ENCODE data around the gene JARID2. TPM values are rescaled to one million over a fixed set of nuclear protein-coding genes. Genes with fewer than 3 reads are reported as not detected.
A peak's percentile ranks its signal among the peaks of the same experiment; 100 is the strongest.

Gene JARID2
- total RNA-seq, 2 experiments from 2014 or later: 25.4 to 25.5 TPM

- TF ChIP-seq, protein P1, sequence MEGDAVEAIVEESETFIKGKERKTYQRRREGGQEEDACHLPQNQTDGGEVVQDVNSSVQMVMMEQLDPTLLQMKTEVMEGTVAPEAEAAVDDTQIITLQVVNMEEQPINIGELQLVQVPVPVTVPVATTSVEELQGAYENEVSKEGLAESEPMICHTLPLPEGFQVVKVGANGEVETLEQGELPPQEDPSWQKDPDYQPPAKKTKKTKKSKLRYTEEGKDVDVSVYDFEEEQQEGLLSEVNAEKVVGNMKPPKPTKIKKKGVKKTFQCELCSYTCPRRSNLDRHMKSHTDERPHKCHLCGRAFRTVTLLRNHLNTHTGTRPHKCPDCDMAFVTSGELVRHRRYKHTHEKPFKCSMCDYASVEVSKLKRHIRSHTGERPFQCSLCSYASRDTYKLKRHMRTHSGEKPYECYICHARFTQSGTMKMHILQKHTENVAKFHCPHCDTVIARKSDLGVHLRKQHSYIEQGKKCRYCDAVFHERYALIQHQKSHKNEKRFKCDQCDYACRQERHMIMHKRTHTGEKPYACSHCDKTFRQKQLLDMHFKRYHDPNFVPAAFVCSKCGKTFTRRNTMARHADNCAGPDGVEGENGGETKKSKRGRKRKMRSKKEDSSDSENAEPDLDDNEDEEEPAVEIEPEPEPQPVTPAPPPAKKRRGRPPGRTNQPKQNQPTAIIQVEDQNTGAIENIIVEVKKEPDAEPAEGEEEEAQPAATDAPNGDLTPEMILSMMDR (IDR thresholded peaks at IDR 0.05): no peak
- Mint-ChIP-seq H3K27me3 (no peaks in the 10 kb centered on the region), H3K36me3 (ENCODE audit: low read depth) (peaks cover 11% of the 10 kb centered on the region), H3K9me3 (no peaks in the 10 kb centered on the region), H3K4me1 (ENCODE audit: low read depth) (peaks cover 77% of the 10 kb centered on the region), H3K4me3 (no peak overlapping the region), H3K27ac (peak overlapping the region; percentile 1)
- ChIA-PET POLR2A (interaction anchor here (0.9 kb wide), 1 partner anchor 9 kb away, joined by 4 read pairs; no protein-coding TSS in a partner anchor), CTCF (interaction anchor here (1.2 kb wide), 1 partner anchor 12 kb away, joined by 4 read pairs; no protein-coding TSS in a partner anchor)
- ATAC-seq (no peak), DNase-seq (no peak)
- intact Hi-C loops (cut with micrococcal nuclease): no loop called here
Measured at GRCh38 chr6:15384901-15385300, 139.0 kb downstream of the JARID2 start.

DNA sequence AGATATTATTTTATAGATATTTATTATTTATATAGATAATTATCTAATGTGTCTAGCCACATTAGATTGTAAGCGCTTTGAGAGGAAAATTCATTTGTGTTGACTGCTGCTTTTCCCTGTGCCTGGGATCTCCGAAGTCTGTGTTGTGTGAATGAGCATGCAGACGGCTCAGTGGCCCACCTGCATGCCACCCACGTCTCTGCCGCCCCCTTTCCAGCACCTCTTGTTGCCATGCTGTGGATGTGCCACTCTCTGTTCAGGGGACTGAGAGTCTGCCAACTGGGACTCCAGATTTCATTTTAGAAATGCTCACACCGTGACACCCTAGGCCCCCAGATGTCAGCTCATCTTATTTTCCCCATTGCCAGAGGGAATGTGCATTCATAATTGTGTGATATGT is 139.7 kb downstream of the JARID2 start:
- TF ChIP-seq, protein P1 (IDR thresholded peaks at IDR 0.05): no peak
- H3K27me3 Mint-ChIP-seq: no peaks in the 10 kb centered on the region
- DNase-seq (no peak), ATAC-seq (no peak)
- H3K4me1 Mint-ChIP-seq (ENCODE audit: low read depth): peaks cover 79% of the 10 kb centered on the region
- H3K4me3 Mint-ChIP-seq: no peak overlapping the region
- POLR2A ChIA-PET: no interaction called here
- intact Hi-C loops (cut with micrococcal nuclease): no loop called here
- peaks cover 10% of the 10 kb centered on the region for H3K36me3 Mint-ChIP-seq (ENCODE audit: low read depth)
- CTCF ChIA-PET: no interaction called here
- no peaks in the 10 kb centered on the region for H3K9me3 Mint-ChIP-seq
- no peak overlapping the region for H3K27ac Mint-ChIP-seq

- intact Hi-C loops (cut with micrococcal nuclease): no loop called here
- ATAC-seq (no peak), DNase-seq (no peak)
- Mint-ChIP-seq H3K4me3 (no peak overlapping the region), H3K9me3 (no peaks in the 10 kb centered on the region), H3K27me3 (no peaks in the 10 kb centered on the region), H3K4me1 (ENCODE audit: low read depth) (peaks cover 75% of the 10 kb centered on the region), H3K27ac (peak overlapping the region; percentile 62), H3K36me3 (ENCODE audit: low read depth) (peaks cover 7% of the 10 kb centered on the region)
- CTCF ChIA-PET: interaction anchor here (0.6 to 1.5 kb wide), 2 partner anchors 58 to 1395 kb away, joined by 5 to 6 read pairs; no protein-coding TSS in a partner anchor
- POLR2A ChIA-PET: interaction anchor here (0.7 to 0.9 kb wide), 2 partner anchors 27 to 86 kb away, joined by 3 read pairs; no protein-coding TSS in a partner anchor
- TF ChIP-seq, protein P1 (IDR thresholded peaks at IDR 0.05): no peak
Measured at GRCh38 chr6:15386110-15386755, 140.4 kb downstream of the JARID2 start.

GRCh38 chr6:15386756-15387112 is 140.9 kb downstream of the JARID2 start:
- intact Hi-C loops (cut with micrococcal nuclease): no loop called here
- peak overlapping the region; percentile 62 for H3K27ac Mint-ChIP-seq

More at GRCh38 chr6:15386756-15387112, 140.9 kb downstream of the JARID2 start:
- no peak overlapping the region for H3K4me3 Mint-ChIP-seq
- peaks cover 72% of the 10 kb centered on the region for H3K4me1 Mint-ChIP-seq (ENCODE audit: low read depth)
- CTCF ChIA-PET: interaction anchor here (0.6 to 2.6 kb wide), 4 partner anchors 14 to 1395 kb away, joined by 4 to 9 read pairs (median 6); no protein-coding TSS in a partner anchor
- TF ChIP-seq, protein P1 (IDR thresholded peaks at IDR 0.05): no peak
- ATAC-seq (peak; percentile 14), DNase-seq (no peak)
- H3K36me3 Mint-ChIP-seq (ENCODE audit: low read depth): peaks cover 2% of the 10 kb centered on the region
- H3K27me3 Mint-ChIP-seq: no peaks in the 10 kb centered on the region
- POLR2A ChIA-PET: interaction anchor here (0.6 to 0.9 kb wide), 3 partner anchors 28 to 138 kb away, joined by 3 read pairs; no protein-coding TSS in a partner anchor
- no peaks in the 10 kb centered on the region for H3K9me3 Mint-ChIP-seq
